HCT116 (cell line): ENCODE data around the gene DUSP18. TPM values are rescaled to one million over a fixed set of nuclear protein-coding genes. Genes with fewer than 3 reads are reported as not detected.
A peak's percentile ranks its signal among the peaks of the same experiment; 100 is the strongest.
"Not testable (repeated sequence)": the region's sequence is repeated elsewhere in the genome, so short reads cannot be mapped to it uniquely, and the experiment has no call there.

Experiments used
- ATAC-seq: fragments of 200-7000 bp; cut with Tn5 transposase; 2 replicates; pipeline ENCODE4 v1.9.1; 2020; ENCODE audit warnings: mild to moderate bottlenecking, moderate library complexity
- BruUV-seq: library from RNA; stranded (reverse); fragments of 400-500 nt; replicated peaks from 2 replicates; lab custom pipeline; 2021; lab: Mats Ljungman, UMichigan
- CTCF ChIA-PET: fragments of 300-600 bp; sonication (Branson Sonifier 250); formaldehyde crosslinking; loops from one replicate; lab custom pipeline; 2021; ENCODE audit warnings: antibody characterized with exemption; lab: Charles Lee
- POLR2A ChIA-PET: fragments of 300-600, 350-600 bp; sonication (Branson Sonifier 250); formaldehyde crosslinking; loops from one replicate; lab custom pipeline; 2021; ENCODE audit warnings: antibody characterized with exemption; lab: Charles Lee
- RAD21 ChIA-PET, 2 experiments: fragments of 300-600 bp; sonication (Branson Sonifier 250); formaldehyde crosslinking; loops; one replicate each; lab custom pipeline; 2023; ENCODE audit warnings: low total read pairs in 2 of 2; ENCODE audit not compliant: uncharacterized antibody in 2 of 2, unreplicated experiment in 2 of 2, low non-redundant PET in 1 of 2; lab: Charles Lee
- DNase-seq: peaks from one replicate; pipeline ENCODE4 v3.0.0-alpha.2; 2010; ENCODE audit warnings: low read depth, low spot score
- H2AFZ ChIP-seq: fragments of 200-600 bp; shearing (Covaris generic), sonication (generic); 2 replicates; pipeline ENCODE4 v1.6.1; 2017; ENCODE audit warnings: low read depth, mixed run types, mixed read lengths, antibody characterized with exemption, low read length; ENCODE audit not compliant: poor library complexity, severe bottlenecking
- H3K27ac ChIP-seq: 2 replicates; pipeline ENCODE4 v1.5.1; 2012; ENCODE audit warnings: low read depth, low read length
- H3K27me3 ChIP-seq: fragments of 200-600 bp; sonication (generic); 2 replicates; pipeline ENCODE4 v1.6.1; 2016; ENCODE audit warnings: mixed run types, low read length, mixed read lengths; ENCODE audit not compliant: insufficient read depth
- H3K36me3 ChIP-seq, 2 experiments: fragments of 200-500 bp in 1 of 2; fragments of 200-600 bp in 1 of 2; sonication (Bioruptor generic) in 1 of 2; sonication (generic) in 1 of 2; 2 replicates each; pipeline versions ENCODE4 v1.5.1 to v1.6.1; 2014 to 2016; ENCODE audit warnings: low read length in 2 of 2, inconsistent platforms in 1 of 2, mixed read lengths in 1 of 2, mixed run types in 1 of 2; ENCODE audit not compliant: insufficient read depth in 2 of 2, control insufficient read depth in 1 of 2
- H3K4me1 ChIP-seq, 2 experiments: fragments of 200-600 bp in 1 of 2; sonication (generic) in 1 of 2; 2 replicates each; pipeline versions ENCODE4 v1.5.1 to v1.6.1; 2012 to 2017; ENCODE audit warnings: low read length in 2 of 2, inconsistent platforms in 1 of 2, mild to moderate bottlenecking in 1 of 2, mixed read lengths in 1 of 2, mixed run types in 1 of 2, moderate library complexity in 1 of 2; ENCODE audit not compliant: insufficient read depth in 2 of 2, control insufficient read depth in 1 of 2
- H3K4me2 ChIP-seq: fragments of 200-600 bp; sonication (generic); 2 replicates; pipeline ENCODE4 v1.6.1; 2017; ENCODE audit warnings: mixed run types, low read length, mixed read lengths
- H3K4me3 ChIP-seq, 2 experiments: fragments of 200-600 bp in 1 of 2; sonication (generic) in 1 of 2; replicated peaks in 1 of 2; 2 replicates each; pipeline ENCODE4 v1.5.1; 2011 to 2016; ENCODE audit warnings: low read length in 2 of 2, control low read depth in 1 of 2, low read depth in 1 of 2, mild to moderate bottlenecking in 1 of 2, mixed read lengths in 1 of 2, mixed run types in 1 of 2
- H3K79me2 ChIP-seq: fragments of 200-600 bp; sonication (generic); 2 replicates; pipeline ENCODE4 v1.6.1; 2017; ENCODE audit warnings: mild to moderate bottlenecking, mixed run types, low read length, moderate library complexity, mixed read lengths; ENCODE audit not compliant: insufficient read depth
- H3K9ac ChIP-seq: fragments of 200-600 bp; sonication (generic); 2 replicates; pipeline ENCODE4 v1.6.1; 2016; ENCODE audit warnings: low read length, mixed read lengths
- H3K9me2 ChIP-seq: fragments of 200-600 bp; sonication (generic), shearing (Covaris generic); 2 replicates; pipeline ENCODE4 v1.6.1; 2017; ENCODE audit warnings: mixed run types, mild to moderate bottlenecking, moderate library complexity; ENCODE audit not compliant: insufficient read depth
- H3K9me3 ChIP-seq, 2 experiments: fragments of 200-500 bp in 1 of 2; fragments of 200-600 bp in 1 of 2; sonication (Bioruptor generic) in 1 of 2; sonication (generic) in 1 of 2; 2 replicates each; pipeline ENCODE4 v1.6.1; 2014 to 2017; ENCODE audit warnings: low read length in 2 of 2, mixed read lengths in 2 of 2, inconsistent platforms in 1 of 2, low read depth in 1 of 2, mild to moderate bottlenecking in 1 of 2, mixed run types in 1 of 2, moderate library complexity in 1 of 2; ENCODE audit not compliant: control insufficient read depth in 1 of 2, insufficient read depth in 1 of 2
- H4K20me1 ChIP-seq: fragments of 200-600 bp; sonication (generic), shearing (Covaris generic); 2 replicates; pipeline ENCODE4 v1.6.1; 2017; ENCODE audit warnings: mixed run types, mild to moderate bottlenecking, moderate library complexity; ENCODE audit not compliant: insufficient read depth
- CBX3 ChIP-seq: IDR thresholded peaks from 2 replicates; pipeline ENCODE4 v1.6.1; 2012; ENCODE audit warnings: low read depth
- EGR1 ChIP-seq: IDR thresholded peaks from 2 replicates; pipeline ENCODE4 v1.6.1; 2012; ENCODE audit warnings: low read depth
- ELF1 ChIP-seq: IDR thresholded peaks from 2 replicates; pipeline ENCODE4 v1.6.1; 2012; ENCODE audit warnings: low read depth, borderline replicate concordance
- FOSL1 ChIP-seq: IDR thresholded peaks from 2 replicates; pipeline ENCODE4 v1.6.1; 2012; ENCODE audit warnings: low read depth
- POLR2AphosphoS5 ChIP-seq: IDR thresholded peaks from 2 replicates; pipeline ENCODE4 v1.6.1; 2011; ENCODE audit warnings: mild to moderate bottlenecking, low read depth, low read length, moderate library complexity
- SIN3A ChIP-seq: IDR thresholded peaks from 2 replicates; pipeline ENCODE4 v1.6.1; 2012; ENCODE audit warnings: low read depth
- YY1 ChIP-seq: IDR thresholded peaks from 2 replicates; pipeline ENCODE4 v1.6.1; 2011; ENCODE audit warnings: low read length, low read depth, moderate library complexity, mild to moderate bottlenecking; ENCODE audit not compliant: insufficient replicate concordance; ENCODE audit errors: extremely low read depth
- ZFX ChIP-seq: fragments of 450-650 bp; IDR thresholded peaks from 2 replicates; pipeline ENCODE4 v1.6.1; 2017
- ZNF274 ChIP-seq: fragments of 200-500 bp; sonication (Bioruptor generic); IDR thresholded peaks from 2 replicates; pipeline ENCODE4 v1.6.1; 2014; ENCODE audit warnings: mild to moderate bottlenecking, low read depth, low read length, inconsistent platforms
- intact Hi-C: fragments of 100-400 bp; cut with micrococcal nuclease; formaldehyde crosslinking; loops from 2 replicates; pipeline ENCODE4 v1.10.0; 2022
- total RNA-seq: library from RNA; stranded (reverse); gene quantifications from one replicate; pipeline ENCODE4 v1.2.1, GENCODE V29; 2021; ENCODE audit not compliant: unreplicated experiment
- TF ChIP-seq, protein P1 (sequence below): IDR thresholded peaks from 2 replicates; pipeline ENCODE4 v1.6.1; 2012
- TF ChIP-seq, protein P2 (sequence below): IDR thresholded peaks from 2 replicates; pipeline ENCODE4 v1.6.1; 2011; ENCODE audit warnings: mild to moderate bottlenecking, low read length, moderate library complexity; ENCODE audit not compliant: insufficient replicate concordance; ENCODE audit errors: extremely low read depth
- TF ChIP-seq, protein P3 (sequence below): IDR thresholded peaks from 2 replicates; pipeline ENCODE4 v1.6.1; 2012
- TF ChIP-seq, protein P4 (sequence below), 3 experiments: fragments of 200-600 bp in 1 of 3; sonication (generic) in 1 of 3; IDR thresholded peaks in 2 of 3; conservative IDR thresholded peaks in 1 of 3; 2 replicates each; pipeline ENCODE4 v1.5.1; 2012 to 2017; ENCODE audit warnings: low read depth in 2 of 3, low read length in 2 of 3, antibody characterized with exemption in 1 of 3, borderline replicate concordance in 1 of 3, control low read depth in 1 of 3, mild to moderate bottlenecking in 1 of 3, mixed read lengths in 1 of 3, mixed run types in 1 of 3, moderate library complexity in 1 of 3; ENCODE audit not compliant: insufficient read depth in 1 of 3

DUSP18 gene
- total RNA-seq, 1 experiment from 2014 or later = 9.7 TPM

DNA sequence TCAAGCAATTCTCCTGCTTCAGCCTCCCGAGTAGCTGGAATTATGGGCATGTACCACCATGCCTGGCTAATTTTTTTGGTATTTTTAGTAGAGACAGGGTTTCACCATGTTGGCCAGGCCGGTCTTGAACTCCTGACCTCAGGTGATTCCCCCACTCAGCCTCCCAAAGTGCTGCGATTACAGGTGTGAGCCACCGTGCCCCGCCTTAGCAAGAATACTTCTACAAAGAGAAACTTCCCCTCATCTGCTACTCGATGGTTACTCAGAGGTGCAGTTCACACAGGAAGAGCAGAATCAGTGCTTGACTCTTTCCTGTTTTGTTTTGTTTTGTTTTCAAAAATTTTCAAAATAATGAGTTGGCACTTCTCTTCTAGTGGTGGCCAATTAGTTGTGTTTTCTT is 42.3 kb upstream of the DUSP18 start:
- H3K9me2 ChIP-seq, H3K27me3 ChIP-seq, H3K9ac ChIP-seq, H3K36me3 ChIP-seq, BruUV-seq, CTCF ChIA-PET, H4K20me1 ChIP-seq, H2AFZ ChIP-seq, H3K4me3 ChIP-seq, H3K79me2 ChIP-seq, H3K9me3 ChIP-seq, RAD21 ChIA-PET, POLR2A ChIA-PET: not testable (repeated sequence)
- intact Hi-C loops = loop anchor here (5.0 kb wide), 1 partner anchor 78 kb away; no protein-coding TSS in a partner anchor
- peak; percentile 27 for TF ChIP-seq FOSL1
- DNase-seq (peak; percentile 23), ATAC-seq (0 out of 2 replicates have a peak, but pooled peaks have one; percentile 28)
- Histone ChIP-seq H3K4me1 (peaks cover 22 to 36% of the 10 kb centered on the region in 2 experiments), H3K4me2 (peak overlapping the region; percentile 40), H3K27ac (peak overlapping the region; percentile 49; the same call in 1 of the 2 replicates)

DNA sequence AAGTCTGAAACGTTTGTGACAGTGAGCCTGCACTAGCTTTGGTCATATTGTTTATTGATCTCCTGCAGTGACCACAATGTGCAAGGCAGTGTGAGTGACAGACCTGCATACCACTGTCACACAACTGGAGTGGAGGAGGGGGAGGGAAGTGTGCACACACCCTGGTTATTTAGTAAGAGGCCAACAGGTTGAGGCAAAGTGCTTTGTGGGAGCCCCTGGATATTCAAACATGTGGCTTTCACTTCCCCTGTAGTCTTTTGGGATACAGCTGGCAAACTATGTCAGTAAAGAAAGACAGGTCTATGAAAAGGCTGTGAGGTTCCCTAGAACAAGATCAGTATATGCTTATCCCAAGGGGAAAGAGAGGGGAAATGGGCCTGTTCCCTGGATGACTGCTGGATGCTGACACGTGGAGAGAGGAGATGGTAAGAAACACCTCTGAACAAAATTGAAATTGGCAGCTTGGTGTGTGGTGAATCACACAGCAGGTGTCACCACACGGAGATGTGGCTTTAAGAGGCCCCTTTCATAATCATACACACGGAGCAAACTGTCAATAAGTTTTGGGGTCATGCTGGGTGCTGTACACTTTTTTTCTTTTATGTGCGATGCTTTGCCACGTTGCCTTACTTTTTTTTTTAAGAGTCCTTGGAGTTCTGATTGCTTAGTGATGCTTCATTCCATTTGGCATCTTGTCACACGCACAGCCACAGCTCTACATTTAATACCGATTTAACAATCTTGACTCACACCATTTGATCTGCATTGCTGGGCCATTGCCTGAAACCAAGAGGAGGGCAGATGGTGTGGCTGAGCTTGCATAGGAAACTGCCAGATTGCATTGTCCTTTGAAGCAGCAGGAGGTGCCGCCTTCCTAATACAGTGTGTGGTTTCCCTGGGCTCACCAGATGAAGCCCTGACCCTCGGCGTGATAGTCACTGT is 38.3 kb upstream of the DUSP18 start:
- peaks cover 46 to 68% of the 10 kb centered on the region in 2 experiments for H3K4me1 ChIP-seq
- no TSS peak for BruUV-seq
- no peaks in the 10 kb centered on the region for H3K27me3 ChIP-seq
- peak; percentile 80 for ATAC-seq
- 0 out of 4 replicates have a peak overlapping the region, but pooled peaks of 1 of the 2 experiments have one; percentile 8 for H3K4me3 ChIP-seq
- POLR2A ChIA-PET = interaction anchor here (0.8 kb wide), 1 partner anchor 547 kb away, joined by 4 read pairs; no protein-coding TSS in a partner anchor
- H3K4me2 ChIP-seq = peak overlapping the region; percentile 69
- CTCF ChIA-PET = interaction anchor here (1.6 kb wide), 1 partner anchor 56 kb away, joined by 4 read pairs; no protein-coding TSS in a partner anchor
- H3K9ac ChIP-seq = peak overlapping the region; percentile 45
- no peaks in the 10 kb centered on the region for H3K36me3 ChIP-seq
- H4K20me1 ChIP-seq = no peaks in the 10 kb centered on the region
- H2AFZ ChIP-seq = no peak overlapping the region
- peaks cover 3% of the 10 kb centered on the region; the same call in 1 of the 2 replicates for H3K79me2 ChIP-seq
- H3K27ac ChIP-seq = peak overlapping the region; percentile 29; the same call in 1 of the 2 replicates
- intact Hi-C loops = loop anchor here (5.0 kb wide), 1 partner anchor 74 kb away; no protein-coding TSS in a partner anchor
- H3K9me3 ChIP-seq = no peaks in the 10 kb centered on the region; a peak in 1 of 4 replicates
- RAD21 ChIA-PET = no interaction called here
- no peaks in the 10 kb centered on the region for H3K9me2 ChIP-seq
- DNase-seq = peak; percentile 70
- TF ChIP-seq ELF1 = no peak
- peak; percentile 40; the same call in 1 of the 2 replicates for TF ChIP-seq SIN3A
- TF ChIP-seq, protein P1, sequence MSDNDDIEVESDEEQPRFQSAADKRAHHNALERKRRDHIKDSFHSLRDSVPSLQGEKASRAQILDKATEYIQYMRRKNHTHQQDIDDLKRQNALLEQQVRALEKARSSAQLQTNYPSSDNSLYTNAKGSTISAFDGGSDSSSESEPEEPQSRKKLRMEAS = peak; percentile 53
- TF ChIP-seq, protein P2, sequence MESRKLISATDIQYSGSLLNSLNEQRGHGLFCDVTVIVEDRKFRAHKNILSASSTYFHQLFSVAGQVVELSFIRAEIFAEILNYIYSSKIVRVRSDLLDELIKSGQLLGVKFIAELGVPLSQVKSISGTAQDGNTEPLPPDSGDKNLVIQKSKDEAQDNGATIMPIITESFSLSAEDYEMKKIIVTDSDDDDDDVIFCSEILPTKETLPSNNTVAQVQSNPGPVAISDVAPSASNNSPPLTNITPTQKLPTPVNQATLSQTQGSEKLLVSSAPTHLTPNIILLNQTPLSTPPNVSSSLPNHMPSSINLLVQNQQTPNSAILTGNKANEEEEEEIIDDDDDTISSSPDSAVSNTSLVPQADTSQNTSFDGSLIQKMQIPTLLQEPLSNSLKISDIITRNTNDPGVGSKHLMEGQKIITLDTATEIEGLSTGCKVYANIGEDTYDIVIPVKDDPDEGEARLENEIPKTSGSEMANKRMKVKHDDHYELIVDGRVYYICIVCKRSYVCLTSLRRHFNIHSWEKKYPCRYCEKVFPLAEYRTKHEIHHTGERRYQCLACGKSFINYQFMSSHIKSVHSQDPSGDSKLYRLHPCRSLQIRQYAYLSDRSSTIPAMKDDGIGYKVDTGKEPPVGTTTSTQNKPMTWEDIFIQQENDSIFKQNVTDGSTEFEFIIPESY = no peak
- TF ChIP-seq, protein P3, sequence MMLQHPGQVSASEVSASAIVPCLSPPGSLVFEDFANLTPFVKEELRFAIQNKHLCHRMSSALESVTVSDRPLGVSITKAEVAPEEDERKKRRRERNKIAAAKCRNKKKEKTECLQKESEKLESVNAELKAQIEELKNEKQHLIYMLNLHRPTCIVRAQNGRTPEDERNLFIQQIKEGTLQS = no peak
- TF ChIP-seq YY1 = no peak
- TF ChIP-seq ZNF274 = no peak
- TF ChIP-seq, protein P4, sequence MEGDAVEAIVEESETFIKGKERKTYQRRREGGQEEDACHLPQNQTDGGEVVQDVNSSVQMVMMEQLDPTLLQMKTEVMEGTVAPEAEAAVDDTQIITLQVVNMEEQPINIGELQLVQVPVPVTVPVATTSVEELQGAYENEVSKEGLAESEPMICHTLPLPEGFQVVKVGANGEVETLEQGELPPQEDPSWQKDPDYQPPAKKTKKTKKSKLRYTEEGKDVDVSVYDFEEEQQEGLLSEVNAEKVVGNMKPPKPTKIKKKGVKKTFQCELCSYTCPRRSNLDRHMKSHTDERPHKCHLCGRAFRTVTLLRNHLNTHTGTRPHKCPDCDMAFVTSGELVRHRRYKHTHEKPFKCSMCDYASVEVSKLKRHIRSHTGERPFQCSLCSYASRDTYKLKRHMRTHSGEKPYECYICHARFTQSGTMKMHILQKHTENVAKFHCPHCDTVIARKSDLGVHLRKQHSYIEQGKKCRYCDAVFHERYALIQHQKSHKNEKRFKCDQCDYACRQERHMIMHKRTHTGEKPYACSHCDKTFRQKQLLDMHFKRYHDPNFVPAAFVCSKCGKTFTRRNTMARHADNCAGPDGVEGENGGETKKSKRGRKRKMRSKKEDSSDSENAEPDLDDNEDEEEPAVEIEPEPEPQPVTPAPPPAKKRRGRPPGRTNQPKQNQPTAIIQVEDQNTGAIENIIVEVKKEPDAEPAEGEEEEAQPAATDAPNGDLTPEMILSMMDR (IDR thresholded peaks at IDR 0.05 in 2 of 3, conservative IDR thresholded peaks at IDR 0.05 in 1 of 3; ENCODE audit: borderline replicate concordance in 1 of 3, insufficient read depth in 1 of 3, low read depth in 2 of 3, low read length in 2 of 3) = no peak
- TF ChIP-seq POLR2AphosphoS5 = no peak
- no peak for TF ChIP-seq EGR1
- no peak for TF ChIP-seq ZFX
- no peak for TF ChIP-seq CBX3
